ENCODE data around the gene ARRDC2.
"Not testable (repeated sequence)": the region's sequence is repeated elsewhere in the genome, so short reads cannot be mapped to it uniquely, and the experiment has no call there.

ARRDC2 gene

DNA sequence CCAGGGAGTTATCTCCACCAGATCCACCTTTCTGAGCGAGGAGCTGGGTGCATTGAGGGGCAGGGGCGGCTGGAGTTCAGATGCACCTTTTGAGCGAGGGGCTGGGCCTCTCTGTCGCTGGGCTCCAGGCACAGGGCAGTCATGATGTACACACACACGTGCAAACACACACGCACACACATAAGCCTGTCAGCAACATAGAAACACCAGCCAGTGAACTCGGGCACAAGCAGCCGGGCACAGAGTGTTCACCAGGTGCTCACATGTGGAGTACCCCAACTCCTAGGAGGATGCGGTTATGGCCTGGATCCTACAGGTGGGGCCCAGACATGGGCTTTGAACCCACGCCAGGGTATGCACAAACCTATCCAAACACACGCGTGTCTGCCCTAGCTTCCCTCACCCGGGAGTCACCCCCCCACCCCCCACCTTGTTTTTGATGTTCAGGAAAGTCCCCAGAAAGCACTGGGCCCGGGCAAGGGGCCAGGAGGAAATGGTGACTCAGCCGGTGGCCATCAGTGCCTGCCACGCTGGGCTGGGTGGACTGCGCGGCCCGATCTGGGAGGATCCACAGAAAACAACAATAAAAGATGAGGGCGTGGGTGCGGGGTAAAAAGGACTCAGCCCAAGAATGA is 13.3 kb downstream of the ARRDC2 start:
- POLR2A ChIA-PET = no interaction called here
- TF ChIP-seq, protein P1, sequence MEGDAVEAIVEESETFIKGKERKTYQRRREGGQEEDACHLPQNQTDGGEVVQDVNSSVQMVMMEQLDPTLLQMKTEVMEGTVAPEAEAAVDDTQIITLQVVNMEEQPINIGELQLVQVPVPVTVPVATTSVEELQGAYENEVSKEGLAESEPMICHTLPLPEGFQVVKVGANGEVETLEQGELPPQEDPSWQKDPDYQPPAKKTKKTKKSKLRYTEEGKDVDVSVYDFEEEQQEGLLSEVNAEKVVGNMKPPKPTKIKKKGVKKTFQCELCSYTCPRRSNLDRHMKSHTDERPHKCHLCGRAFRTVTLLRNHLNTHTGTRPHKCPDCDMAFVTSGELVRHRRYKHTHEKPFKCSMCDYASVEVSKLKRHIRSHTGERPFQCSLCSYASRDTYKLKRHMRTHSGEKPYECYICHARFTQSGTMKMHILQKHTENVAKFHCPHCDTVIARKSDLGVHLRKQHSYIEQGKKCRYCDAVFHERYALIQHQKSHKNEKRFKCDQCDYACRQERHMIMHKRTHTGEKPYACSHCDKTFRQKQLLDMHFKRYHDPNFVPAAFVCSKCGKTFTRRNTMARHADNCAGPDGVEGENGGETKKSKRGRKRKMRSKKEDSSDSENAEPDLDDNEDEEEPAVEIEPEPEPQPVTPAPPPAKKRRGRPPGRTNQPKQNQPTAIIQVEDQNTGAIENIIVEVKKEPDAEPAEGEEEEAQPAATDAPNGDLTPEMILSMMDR (IDR thresholded peaks at IDR 0.05; ENCODE audit: insufficient read depth, low read length, missing control alignments) = no peak
- no peak for DNase-seq (ENCODE audit: low read depth, low spot score)
- CTCF ChIA-PET = interaction anchor here (2.0 to 4.2 kb wide), 2 partner anchors 14 to 38 kb away, joined by 5 to 11 read pairs; partner anchors contain the start of gene ARRDC2
- no peak overlapping the region for H3K4me3 ChIP-seq (ENCODE audit: low read depth, low read length)

GRCh38 chr19:18023622-18024251 is 15.8 kb downstream of the ARRDC2 start:
- TF ChIP-seq, protein P1 (IDR thresholded peaks at IDR 0.05; ENCODE audit: insufficient read depth, low read length, missing control alignments) = no peak
- POLR2A ChIA-PET = interaction anchor here (1.2 kb wide), 1 partner anchor 197 kb away, joined by 3 read pairs; no protein-coding TSS in a partner anchor
- CTCF ChIA-PET = interaction anchor here (0.6 to 1.2 kb wide), 5 partner anchors 34 to 137 kb away, joined by 3 to 4 read pairs (median 4); no protein-coding TSS in a partner anchor
- DNase-seq (ENCODE audit: low read depth, low spot score) = no peak
- no peak overlapping the region for H3K4me3 ChIP-seq (ENCODE audit: low read depth, low read length)

DNA sequence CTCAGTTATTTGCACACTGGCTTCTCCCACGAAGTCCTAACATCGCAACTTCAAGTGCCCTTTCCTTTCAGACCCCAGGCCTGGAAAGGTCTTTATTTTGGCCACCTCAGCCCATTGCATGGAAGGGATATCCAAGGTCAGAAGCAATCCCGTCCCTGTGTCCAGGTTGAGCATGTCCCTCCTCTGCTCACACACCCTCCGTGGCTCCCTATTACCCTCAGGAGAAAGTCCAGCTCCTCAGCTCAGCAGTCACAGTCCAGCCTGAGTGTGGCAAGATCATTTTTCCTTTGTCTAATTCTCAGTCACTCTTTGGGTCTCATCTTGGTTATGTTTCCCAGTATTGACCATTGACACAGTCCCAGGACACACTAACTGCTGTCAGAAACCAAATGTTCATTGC is 19.2 kb downstream of the ARRDC2 start:
- TF ChIP-seq, protein P1 (IDR thresholded peaks at IDR 0.05; ENCODE audit: insufficient read depth, low read length, missing control alignments) = no peak
- DNase-seq (ENCODE audit: low read depth, low spot score) = no peak
- H3K4me3 ChIP-seq (ENCODE audit: low read depth, low read length) = no peak overlapping the region
- ChIA-PET POLR2A (no interaction called here), CTCF (interaction anchor here (1.4 to 3.8 kb wide), 2 partner anchors 31 to 86 kb away, joined by 3 to 18 read pairs; no protein-coding TSS in a partner anchor)

- TF ChIP-seq, protein P1 (IDR thresholded peaks at IDR 0.05; ENCODE audit: insufficient read depth, low read length, missing control alignments) = no peak
- no peak overlapping the region for H3K4me3 ChIP-seq (ENCODE audit: low read depth, low read length)
- ChIA-PET POLR2A (no interaction called here), CTCF (interaction anchor here (1.3 to 3.8 kb wide), 4 partner anchors 15 to 31 kb away, joined by 3 to 18 read pairs (median 5); no protein-coding TSS in a partner anchor)
- DNase-seq (ENCODE audit: low read depth, low spot score) = no peak
Measured at GRCh38 chr19:18029617-18030338, 21.8 kb downstream of the ARRDC2 start.

DNA sequence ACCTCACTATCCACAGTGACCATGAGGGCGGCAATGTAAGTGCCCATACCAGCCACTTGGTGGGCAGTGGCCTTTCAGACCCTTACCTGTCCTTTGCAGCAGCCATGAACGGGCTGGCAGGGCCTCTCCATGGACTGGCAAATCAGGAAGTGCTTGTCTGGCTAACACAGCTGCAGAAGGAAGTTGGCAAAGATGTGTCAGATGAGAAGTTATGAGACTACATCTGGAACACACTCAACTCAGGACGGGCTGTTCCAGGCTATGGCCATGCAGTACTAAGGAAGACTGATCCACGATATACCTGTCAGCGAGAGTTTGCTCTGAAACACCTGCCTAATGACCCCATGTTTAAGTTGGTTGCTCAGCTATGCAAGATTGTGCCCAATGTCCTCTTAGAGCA is 23.4 kb downstream of the ARRDC2 start:
- DNase-seq (ENCODE audit: low read depth, low spot score); POLR2A ChIA-PET; H3K4me3 ChIP-seq (ENCODE audit: low read depth, low read length); CTCF ChIA-PET: not testable (repeated sequence)

DNA sequence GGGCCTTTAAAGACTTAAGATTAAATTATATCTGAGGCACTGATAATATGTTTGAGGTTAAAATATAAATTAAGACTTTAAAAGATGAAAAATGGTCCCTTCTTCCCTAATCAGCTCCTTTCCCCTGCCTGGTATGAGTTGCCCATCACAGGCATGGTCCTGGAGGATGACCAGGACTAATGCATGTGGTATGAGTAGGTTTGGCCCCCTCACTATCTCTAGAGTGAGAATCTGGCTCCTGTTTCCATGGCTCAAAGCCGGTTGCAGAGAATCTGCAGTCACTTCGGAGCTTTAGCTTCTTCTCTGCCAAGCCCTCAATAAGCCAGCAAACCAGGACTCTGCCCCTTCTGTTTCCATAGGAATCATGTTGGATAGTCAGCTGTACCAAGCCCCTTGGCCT is 24.1 kb downstream of the ARRDC2 start:
- POLR2A ChIA-PET; H3K4me3 ChIP-seq (ENCODE audit: low read depth, low read length); DNase-seq (ENCODE audit: low read depth, low spot score); CTCF ChIA-PET: not testable (repeated sequence)

- TF ChIP-seq, protein P1 (IDR thresholded peaks at IDR 0.05; ENCODE audit: insufficient read depth, low read length, missing control alignments) = no peak
- DNase-seq (ENCODE audit: low read depth, low spot score) = no peak
- ChIA-PET CTCF (interaction anchor here (0.9 to 2.3 kb wide), 3 partner anchors 16 to 118 kb away, joined by 3 to 9 read pairs (median 3); no protein-coding TSS in a partner anchor), POLR2A (no interaction called here)
- H3K4me3 ChIP-seq (ENCODE audit: low read depth, low read length) = no peak overlapping the region
Measured at GRCh38 chr19:18041054-18041453, 33.1 kb downstream of the ARRDC2 start.

Data from AG04449 (cell line).